ENCODE data around the gene MINDY4.

The MINDY4 gene

DNA sequence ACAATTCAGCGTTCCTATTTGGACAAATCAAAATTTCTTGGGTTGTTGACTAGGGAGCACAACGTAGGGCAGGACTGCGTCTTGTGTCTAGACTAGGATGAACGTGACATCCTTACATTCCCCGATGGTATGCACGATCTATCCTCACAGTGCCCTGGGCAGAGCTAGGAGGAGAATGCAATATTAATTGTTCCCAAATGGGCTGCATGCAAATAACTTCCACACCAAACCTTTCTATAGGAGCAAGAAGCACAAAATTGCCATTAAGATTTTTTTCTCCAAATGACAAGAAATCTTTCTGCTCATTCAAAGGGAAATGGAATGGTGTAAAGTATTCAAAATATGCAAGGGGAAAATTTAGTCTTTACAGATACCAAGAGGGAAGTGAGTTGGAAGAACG, 119.0 kb downstream of the MINDY4 start:
- Histone ChIP-seq H4K20me1 (ENCODE audit: insufficient read depth) (no peaks in the 10 kb centered on the region), H3K27ac (no peak overlapping the region), H3K36me3 (ENCODE audit: insufficient read depth) (no peaks in the 10 kb centered on the region), H3K9ac (no peak overlapping the region), H2AFZ (ENCODE audit: low read depth) (no peak overlapping the region), H3K4me1 (ENCODE audit: low read depth, poor library complexity, severe bottlenecking) (no peaks in the 10 kb centered on the region), H3K27me3 (ENCODE audit: insufficient read depth, low read depth) (no peaks in the 10 kb centered on the region), H3K79me2 (ENCODE audit: insufficient read depth, low read depth) (no peaks in the 10 kb centered on the region), H3K4me2 (no peak overlapping the region), H3K4me3 (IDR thresholded peaks at IDR 0.05; ENCODE audit: insufficient read depth, low read depth, low read length) (no peak overlapping the region)
- TF ChIP-seq, protein P1, sequence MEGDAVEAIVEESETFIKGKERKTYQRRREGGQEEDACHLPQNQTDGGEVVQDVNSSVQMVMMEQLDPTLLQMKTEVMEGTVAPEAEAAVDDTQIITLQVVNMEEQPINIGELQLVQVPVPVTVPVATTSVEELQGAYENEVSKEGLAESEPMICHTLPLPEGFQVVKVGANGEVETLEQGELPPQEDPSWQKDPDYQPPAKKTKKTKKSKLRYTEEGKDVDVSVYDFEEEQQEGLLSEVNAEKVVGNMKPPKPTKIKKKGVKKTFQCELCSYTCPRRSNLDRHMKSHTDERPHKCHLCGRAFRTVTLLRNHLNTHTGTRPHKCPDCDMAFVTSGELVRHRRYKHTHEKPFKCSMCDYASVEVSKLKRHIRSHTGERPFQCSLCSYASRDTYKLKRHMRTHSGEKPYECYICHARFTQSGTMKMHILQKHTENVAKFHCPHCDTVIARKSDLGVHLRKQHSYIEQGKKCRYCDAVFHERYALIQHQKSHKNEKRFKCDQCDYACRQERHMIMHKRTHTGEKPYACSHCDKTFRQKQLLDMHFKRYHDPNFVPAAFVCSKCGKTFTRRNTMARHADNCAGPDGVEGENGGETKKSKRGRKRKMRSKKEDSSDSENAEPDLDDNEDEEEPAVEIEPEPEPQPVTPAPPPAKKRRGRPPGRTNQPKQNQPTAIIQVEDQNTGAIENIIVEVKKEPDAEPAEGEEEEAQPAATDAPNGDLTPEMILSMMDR (conservative IDR thresholded peaks at IDR 0.05; ENCODE audit: low read depth, low read length) = no peak

DNA sequence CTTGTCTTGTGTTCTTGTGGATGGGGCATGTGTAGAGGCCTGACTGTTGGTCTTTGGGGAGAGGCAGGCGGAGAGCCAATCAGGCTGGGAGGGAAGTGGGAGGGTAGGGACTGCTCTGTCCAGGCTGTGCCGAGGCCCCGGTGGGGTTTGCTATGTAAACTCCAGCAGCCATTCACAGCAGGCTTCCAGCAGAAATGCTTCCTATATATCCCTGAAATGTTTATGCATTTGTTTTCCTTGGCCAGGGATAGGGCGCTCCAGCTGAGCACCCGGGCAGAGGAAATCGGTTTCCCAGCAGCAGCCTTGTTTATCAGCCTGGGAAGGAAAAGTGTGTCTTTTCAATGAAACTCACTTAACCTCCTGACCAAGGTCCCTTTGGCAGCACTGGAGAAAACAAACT, 122.1 kb downstream of the MINDY4 start:
- Histone ChIP-seq H3K27me3 (ENCODE audit: insufficient read depth, low read depth) (no peaks in the 10 kb centered on the region), H3K79me2 (ENCODE audit: insufficient read depth, low read depth) (no peaks in the 10 kb centered on the region), H3K27ac (no peak overlapping the region), H3K4me1 (ENCODE audit: low read depth, poor library complexity, severe bottlenecking) (no peaks in the 10 kb centered on the region), H4K20me1 (ENCODE audit: insufficient read depth) (no peaks in the 10 kb centered on the region), H3K4me3 (IDR thresholded peaks at IDR 0.05; ENCODE audit: insufficient read depth, low read depth, low read length) (no peak overlapping the region), H3K9ac (no peak overlapping the region), H2AFZ (ENCODE audit: low read depth) (no peak overlapping the region), H3K4me2 (no peak overlapping the region), H3K36me3 (ENCODE audit: insufficient read depth) (no peaks in the 10 kb centered on the region)
- TF ChIP-seq, protein P1 (conservative IDR thresholded peaks at IDR 0.05; ENCODE audit: low read depth, low read length) = no peak

DNA sequence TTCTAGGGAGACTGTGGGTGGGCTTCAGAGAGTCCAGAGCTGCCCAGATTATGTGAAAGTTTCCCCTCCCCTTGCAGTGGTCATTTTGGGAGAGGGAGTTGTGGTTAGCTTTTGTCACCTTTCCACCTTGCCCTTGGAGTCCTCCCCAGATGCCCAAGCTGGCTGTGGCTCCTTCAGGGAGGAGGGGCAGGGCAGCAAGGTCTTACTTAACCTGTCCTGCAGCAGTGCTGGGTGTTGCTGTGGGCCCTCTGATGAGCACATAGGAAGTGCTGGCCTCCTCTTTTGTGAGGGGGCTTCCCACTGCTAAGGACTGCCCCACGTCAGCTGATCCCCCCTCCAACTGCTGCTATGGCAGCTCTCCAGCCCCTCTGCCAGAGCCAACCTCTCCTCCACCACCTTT, 122.8 kb downstream of the MINDY4 start:
- Histone ChIP-seq H3K4me1 (ENCODE audit: low read depth, poor library complexity, severe bottlenecking) (no peaks in the 10 kb centered on the region), H3K79me2 (ENCODE audit: insufficient read depth, low read depth) (no peaks in the 10 kb centered on the region), H3K36me3 (ENCODE audit: insufficient read depth) (no peaks in the 10 kb centered on the region), H3K4me3 (IDR thresholded peaks at IDR 0.05; ENCODE audit: insufficient read depth, low read depth, low read length) (no peak overlapping the region), H3K9ac (no peak overlapping the region), H3K27ac (no peak overlapping the region), H4K20me1 (ENCODE audit: insufficient read depth) (no peaks in the 10 kb centered on the region), H3K4me2 (no peak overlapping the region), H3K27me3 (ENCODE audit: insufficient read depth, low read depth) (no peaks in the 10 kb centered on the region), H2AFZ (ENCODE audit: low read depth) (no peak overlapping the region)
- TF ChIP-seq, protein P1 (conservative IDR thresholded peaks at IDR 0.05; ENCODE audit: low read depth, low read length) = no peak

DNA sequence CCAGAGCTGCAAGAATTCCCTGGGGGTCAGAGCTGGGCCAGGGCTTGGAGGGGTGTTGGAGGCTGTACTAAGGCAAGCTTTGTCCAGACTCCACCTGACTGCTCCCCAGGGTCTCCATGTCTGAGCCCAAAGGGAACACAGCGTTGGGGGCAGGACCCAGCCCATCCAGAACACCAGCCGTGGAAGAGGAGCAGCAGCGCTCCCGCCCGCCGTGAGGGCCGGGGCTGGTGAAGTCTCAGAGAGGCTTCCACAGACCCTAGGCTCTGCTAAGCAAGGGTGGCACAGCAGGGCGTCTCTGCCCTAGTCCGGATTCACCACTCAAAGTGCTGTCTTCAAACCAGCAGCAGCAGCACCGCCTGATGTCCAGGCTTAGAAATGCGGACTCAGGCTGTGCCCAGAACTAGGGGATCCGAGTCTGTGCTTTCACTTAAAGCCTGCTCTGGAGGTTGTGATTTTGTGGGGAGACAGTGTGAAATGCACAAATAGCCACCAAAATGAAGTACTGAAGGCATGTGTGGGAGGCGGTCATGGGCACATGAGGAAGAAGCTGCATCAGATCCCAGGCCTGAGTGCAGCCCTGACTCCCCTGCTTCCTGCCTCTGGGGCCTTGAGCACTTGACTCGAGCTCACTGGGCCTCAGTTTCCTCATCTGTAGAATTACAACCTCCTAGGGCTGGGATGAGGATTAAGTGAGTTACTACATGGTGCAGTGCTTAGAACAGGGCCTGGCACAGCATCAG, 123.8 kb downstream of the MINDY4 start:
- H3K36me3 ChIP-seq (ENCODE audit: insufficient read depth) = no peaks in the 10 kb centered on the region
- no peaks in the 10 kb centered on the region for H3K79me2 ChIP-seq (ENCODE audit: insufficient read depth, low read depth)
- no peak overlapping the region for H3K27ac ChIP-seq
- no peaks in the 10 kb centered on the region for H3K27me3 ChIP-seq (ENCODE audit: insufficient read depth, low read depth)
- H4K20me1 ChIP-seq (ENCODE audit: insufficient read depth) = no peaks in the 10 kb centered on the region
- no peak overlapping the region for H3K9ac ChIP-seq
- no peak overlapping the region for H3K4me3 ChIP-seq (IDR thresholded peaks at IDR 0.05; ENCODE audit: insufficient read depth, low read depth, low read length)
- H2AFZ ChIP-seq (ENCODE audit: low read depth) = no peak overlapping the region
- no peak overlapping the region for H3K4me2 ChIP-seq
- H3K4me1 ChIP-seq (ENCODE audit: low read depth, poor library complexity, severe bottlenecking) = no peaks in the 10 kb centered on the region
- TF ChIP-seq, protein P1 (conservative IDR thresholded peaks at IDR 0.05; ENCODE audit: low read depth, low read length) = no peak

Data from KMS-11 (cell line).